A673 (cell line): Measurements from ENCODE around the gene SUPT4H1. TPM values are rescaled to one million over a fixed set of nuclear protein-coding genes. Genes with fewer than 3 reads are reported as not detected.

Experiments used
- BruUV-seq: library from RNA; stranded (reverse); fragments of 400-500 nt; replicated peaks from 2 replicates; lab custom pipeline; 2021; lab: Mats Ljungman, UMichigan
- CTCF ChIA-PET: fragments of 300-600 bp; sonication (Branson Sonifier 250); formaldehyde crosslinking; loops from one replicate; lab custom pipeline; 2022; ENCODE audit warnings: antibody characterized with exemption; lab: Charles Lee
- POLR2A ChIA-PET: fragments of 300-600 bp; sonication (Branson Sonifier 250); formaldehyde crosslinking; loops from one replicate; lab custom pipeline; 2022; ENCODE audit warnings: antibody characterized with exemption; ENCODE audit not compliant: low non-redundant PET; lab: Charles Lee
- DNase-seq: peaks from one replicate; pipeline ENCODE4 v3.0.0-alpha.2; 2015; ENCODE audit warnings: low spot score
- H3K27ac ChIP-seq: fragments of 200-600 bp; sonication (generic); 2 replicates; pipeline ENCODE4 v1.5.1; 2016; ENCODE audit warnings: mixed run types, low read depth, mild to moderate bottlenecking, mixed read lengths, antibody characterized with exemption, low read length; ENCODE audit not compliant: poor library complexity, severe bottlenecking
- H3K27me3 ChIP-seq: fragments of 200-600 bp; sonication (generic); replicated peaks from 2 replicates; pipeline ENCODE4 v1.6.1; 2017; ENCODE audit warnings: mixed run types, low read depth, mild to moderate bottlenecking, mixed read lengths, antibody characterized with exemption, low read length; ENCODE audit not compliant: insufficient read depth, poor library complexity
- H3K36me3 ChIP-seq: fragments of 200-600 bp; sonication (generic); 2 replicates; pipeline ENCODE4 v1.6.1; 2016; ENCODE audit warnings: mixed run types, mild to moderate bottlenecking, mixed read lengths, antibody characterized with exemption, low read length; ENCODE audit not compliant: insufficient read depth, poor library complexity, severe bottlenecking
- H3K4me1 ChIP-seq: fragments of 200-600 bp; sonication (generic); 2 replicates; pipeline ENCODE4 v1.6.1; 2017; ENCODE audit warnings: mixed run types, mild to moderate bottlenecking, mixed read lengths, antibody characterized with exemption, low read length; ENCODE audit not compliant: insufficient read depth, poor library complexity, severe bottlenecking
- H3K4me3 ChIP-seq: fragments of 200-600 bp; sonication (generic); 2 replicates; pipeline ENCODE4 v1.5.1; 2016; ENCODE audit warnings: low read depth, mixed run types, mild to moderate bottlenecking, mixed read lengths, low read length; ENCODE audit not compliant: poor library complexity, severe bottlenecking
- H3K9me3 ChIP-seq: fragments of 200-600 bp; sonication (generic); 2 replicates; pipeline ENCODE4 v1.6.1; 2016; ENCODE audit warnings: mixed run types, low read depth, mild to moderate bottlenecking, mixed read lengths, antibody characterized with exemption, low read length; ENCODE audit not compliant: poor library complexity, severe bottlenecking
- EZH2 ChIP-seq: fragments of 200-600 bp; sonication (generic); IDR thresholded peaks from 2 replicates; pipeline ENCODE4 v1.6.1; 2017; ENCODE audit warnings: borderline replicate concordance, low read depth, mild to moderate bottlenecking, mixed read lengths, antibody characterized with exemption, low read length; ENCODE audit not compliant: poor library complexity, severe bottlenecking
- intact Hi-C: fragments of 100-400 bp; cut with micrococcal nuclease; formaldehyde crosslinking; loops from one replicate; pipeline ENCODE4 v1.10.0; 2022; ENCODE audit not compliant: unreplicated experiment
- total RNA-seq: library from RNA; stranded (reverse); gene quantifications from 2 replicates; pipeline ENCODE4 v1.2.3, GENCODE V29; 2021
- TF ChIP-seq, protein P1 (sequence below): fragments of 300-800, 200-600 bp; sonication (generic); conservative IDR thresholded peaks from 2 replicates; pipeline ENCODE4 v1.5.1; 2017; ENCODE audit warnings: low read depth, mild to moderate bottlenecking, antibody characterized with exemption, low read length, moderate library complexity, mixed read lengths

SUPT4H1 gene
- total RNA-seq, 1 experiment from 2014 or later = 106 TPM

DNA sequence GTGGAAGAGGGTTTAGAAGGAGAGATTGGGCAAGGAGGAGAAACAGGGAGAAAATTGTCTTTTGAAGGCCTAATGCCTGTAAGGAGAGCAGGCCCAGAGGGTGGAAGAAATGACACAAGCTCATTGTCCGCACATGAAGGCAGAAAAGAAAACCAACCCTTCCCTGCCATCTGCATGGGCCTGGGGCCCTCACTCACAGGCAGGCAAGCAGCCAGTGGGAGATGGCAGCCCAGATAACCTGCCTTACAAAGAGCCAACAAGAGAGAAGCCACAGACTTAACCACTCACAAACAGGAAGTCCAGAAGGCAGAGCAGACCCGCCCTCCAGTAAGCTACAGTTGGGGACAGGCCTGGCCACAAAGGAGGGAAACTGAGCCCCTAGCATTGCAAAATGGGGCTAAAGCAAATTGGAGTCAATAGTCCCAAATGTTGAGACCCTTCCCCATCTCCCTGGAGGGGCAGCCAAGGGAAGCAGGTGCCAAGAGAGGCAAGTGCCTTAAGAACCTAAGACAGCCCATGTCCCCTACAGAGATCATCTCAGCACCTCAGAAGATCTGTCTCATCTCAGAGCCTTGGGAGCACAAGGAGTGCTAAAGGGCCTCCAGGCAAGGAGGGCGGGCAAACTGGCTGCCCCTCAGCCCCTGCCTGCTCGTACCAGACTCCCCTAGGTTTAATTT, 16.1 kb downstream of the SUPT4H1 start:
- Histone ChIP-seq H3K27me3 (no peaks in the 10 kb centered on the region), H3K4me1 (peaks cover 8% of the 10 kb centered on the region), H3K27ac (no peak overlapping the region), H3K4me3 (no peak overlapping the region), H3K36me3 (no peaks in the 10 kb centered on the region), H3K9me3 (no peaks in the 10 kb centered on the region)
- no peak for DNase-seq
- TF ChIP-seq, protein P1, sequence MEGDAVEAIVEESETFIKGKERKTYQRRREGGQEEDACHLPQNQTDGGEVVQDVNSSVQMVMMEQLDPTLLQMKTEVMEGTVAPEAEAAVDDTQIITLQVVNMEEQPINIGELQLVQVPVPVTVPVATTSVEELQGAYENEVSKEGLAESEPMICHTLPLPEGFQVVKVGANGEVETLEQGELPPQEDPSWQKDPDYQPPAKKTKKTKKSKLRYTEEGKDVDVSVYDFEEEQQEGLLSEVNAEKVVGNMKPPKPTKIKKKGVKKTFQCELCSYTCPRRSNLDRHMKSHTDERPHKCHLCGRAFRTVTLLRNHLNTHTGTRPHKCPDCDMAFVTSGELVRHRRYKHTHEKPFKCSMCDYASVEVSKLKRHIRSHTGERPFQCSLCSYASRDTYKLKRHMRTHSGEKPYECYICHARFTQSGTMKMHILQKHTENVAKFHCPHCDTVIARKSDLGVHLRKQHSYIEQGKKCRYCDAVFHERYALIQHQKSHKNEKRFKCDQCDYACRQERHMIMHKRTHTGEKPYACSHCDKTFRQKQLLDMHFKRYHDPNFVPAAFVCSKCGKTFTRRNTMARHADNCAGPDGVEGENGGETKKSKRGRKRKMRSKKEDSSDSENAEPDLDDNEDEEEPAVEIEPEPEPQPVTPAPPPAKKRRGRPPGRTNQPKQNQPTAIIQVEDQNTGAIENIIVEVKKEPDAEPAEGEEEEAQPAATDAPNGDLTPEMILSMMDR = no peak
- TF ChIP-seq EZH2 = no peak
- intact Hi-C loops = no loop called here
- no TSS peak for BruUV-seq
- ChIA-PET POLR2A (no interaction called here), CTCF (no interaction called here)

DNA sequence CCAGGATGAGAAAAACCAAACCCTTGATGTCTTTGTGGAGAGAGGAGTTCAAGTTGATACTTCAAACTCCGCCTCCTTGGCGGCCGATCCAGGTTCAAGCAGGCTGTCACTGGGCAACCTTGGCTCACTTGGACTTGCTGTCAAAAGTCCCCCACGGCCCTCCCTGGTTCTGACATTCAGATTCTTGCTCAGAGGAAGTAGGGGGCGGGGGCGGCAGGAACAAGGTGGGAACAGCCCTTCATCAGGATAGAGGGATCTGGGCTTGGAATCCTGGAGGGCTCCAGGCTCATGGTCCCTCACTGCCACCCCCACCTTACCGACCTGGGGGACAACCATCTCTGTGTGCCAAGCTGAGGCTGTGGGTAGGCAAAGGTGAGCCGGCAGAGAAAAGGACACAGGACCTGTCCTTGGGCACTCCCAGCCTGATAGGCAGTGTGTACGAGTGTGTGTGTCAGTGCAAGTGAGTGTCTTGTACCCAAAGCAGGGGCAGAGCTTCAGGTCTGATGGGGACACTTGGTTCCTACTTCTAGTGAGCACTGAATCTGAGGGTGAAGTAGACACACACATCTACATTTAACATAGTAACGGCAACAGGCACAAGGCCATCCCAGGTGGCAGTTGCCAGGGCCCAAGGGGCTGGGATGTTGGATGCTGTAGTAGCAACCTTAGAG, 16.8 kb downstream of the SUPT4H1 start:
- H3K9me3 ChIP-seq = no peaks in the 10 kb centered on the region
- no peaks in the 10 kb centered on the region for H3K27me3 ChIP-seq
- H3K36me3 ChIP-seq = no peaks in the 10 kb centered on the region
- POLR2A ChIA-PET = no interaction called here
- BruUV-seq = no TSS peak
- DNase-seq = no peak
- H3K4me3 ChIP-seq = no peak overlapping the region
- peaks cover 10% of the 10 kb centered on the region for H3K4me1 ChIP-seq
- TF ChIP-seq EZH2 = no peak
- TF ChIP-seq, protein P1 = no peak
- H3K27ac ChIP-seq = no peak overlapping the region
- intact Hi-C loops = no loop called here
- CTCF ChIA-PET = no interaction called here

DNA sequence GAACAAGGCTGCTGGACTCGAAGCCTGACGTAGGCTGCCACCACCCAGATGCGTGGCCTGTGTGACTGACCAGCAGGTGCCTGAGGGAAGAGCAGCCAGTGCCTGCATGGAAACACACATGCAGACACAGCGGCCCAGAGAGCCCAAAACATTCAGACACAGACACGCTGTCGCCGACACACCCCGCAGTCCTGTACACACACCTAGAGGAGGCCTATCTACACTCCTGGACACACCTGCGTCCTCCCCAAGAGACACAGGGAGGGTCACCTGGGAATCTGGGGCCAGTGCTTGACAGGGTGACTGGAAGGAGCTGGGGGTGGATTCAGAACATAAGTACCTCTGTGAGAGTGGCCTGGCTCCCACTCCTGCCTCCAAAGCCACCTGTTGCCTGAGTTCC, 17.3 kb downstream of the SUPT4H1 start:
- Histone ChIP-seq H3K27ac (no peak overlapping the region), H3K9me3 (no peaks in the 10 kb centered on the region), H3K4me1 (peaks cover 10% of the 10 kb centered on the region), H3K4me3 (no peak overlapping the region), H3K36me3 (no peaks in the 10 kb centered on the region), H3K27me3 (no peaks in the 10 kb centered on the region)
- no peak for TF ChIP-seq EZH2
- TF ChIP-seq, protein P1 = no peak
- POLR2A ChIA-PET = no interaction called here
- CTCF ChIA-PET = no interaction called here
- DNase-seq = no peak
- intact Hi-C loops = no loop called here
- BruUV-seq = no TSS peak
